GM19025 (cell line): ENCODE data around the gene CADPS.
A peak's percentile ranks its signal among the peaks of the same experiment; 100 is the strongest.

Experiments
- ATAC-seq: cut with Tn5 transposase; IDR thresholded peaks from one replicate; pipeline ENCODE4 v1.9.1; 2021; ENCODE audit warnings: mild to moderate bottlenecking, low read depth, moderate library complexity; ENCODE audit not compliant: unreplicated experiment

Gene CADPS

DNA sequence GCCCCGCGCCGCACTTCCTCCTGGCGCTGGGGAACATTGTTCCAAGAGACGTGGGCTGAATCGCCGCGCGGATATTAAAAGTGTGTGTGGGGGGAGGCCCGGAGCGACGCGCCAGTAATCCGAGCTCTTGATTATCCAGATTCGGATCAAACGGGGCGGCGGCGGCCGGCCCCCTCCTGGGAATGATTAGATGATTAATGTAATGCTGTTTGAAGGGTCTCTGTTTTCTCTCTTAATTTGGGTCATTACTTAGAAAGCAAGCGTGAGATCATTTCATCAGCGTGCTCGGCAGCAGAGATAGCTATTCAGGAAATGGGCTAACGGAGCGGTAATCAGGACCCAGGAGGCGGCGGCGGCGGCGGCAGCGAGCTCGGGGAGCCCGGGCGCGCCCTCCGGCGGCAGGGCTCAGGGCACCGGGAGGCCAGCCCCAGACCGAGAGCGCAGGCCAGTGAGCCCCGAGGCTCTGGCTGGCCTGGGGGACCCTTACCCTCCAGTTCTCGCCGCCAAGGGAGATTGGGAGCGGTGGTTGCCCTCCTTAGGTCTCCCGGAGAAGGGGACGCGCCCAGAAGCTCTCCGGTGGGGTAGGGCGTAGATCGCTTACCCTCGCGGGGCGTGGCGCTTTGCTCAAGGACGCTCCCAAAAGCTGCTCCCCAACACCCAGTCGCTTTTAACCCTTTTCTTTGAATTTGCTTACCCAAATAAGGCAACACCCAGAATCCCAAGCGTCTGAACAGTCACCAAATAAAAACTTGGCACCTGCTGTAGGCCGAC is 506.3 kb downstream of the CADPS start:
- no peak for ATAC-seq

DNA sequence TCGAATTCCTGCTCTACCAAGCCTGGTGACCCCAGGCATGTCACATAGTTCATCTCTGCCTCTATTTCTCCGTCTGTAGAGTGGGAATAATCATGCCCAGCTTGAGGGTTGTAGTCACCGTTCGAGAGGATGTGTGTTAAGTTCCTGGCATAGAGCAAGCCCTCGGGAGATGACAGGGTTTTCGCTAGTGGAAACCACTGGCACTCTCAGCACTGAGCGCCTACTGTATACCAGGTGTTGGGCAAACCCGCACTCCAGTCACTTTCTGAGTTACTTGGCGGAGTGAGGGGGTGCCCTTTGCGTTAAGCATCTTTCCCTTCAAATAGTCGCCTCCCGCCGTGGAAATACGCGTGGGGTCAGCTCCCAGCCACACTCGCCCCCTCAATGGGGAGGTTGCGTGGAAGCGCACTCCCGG is 506.9 kb downstream of the CADPS start:
- ATAC-seq, result no peak

DNA sequence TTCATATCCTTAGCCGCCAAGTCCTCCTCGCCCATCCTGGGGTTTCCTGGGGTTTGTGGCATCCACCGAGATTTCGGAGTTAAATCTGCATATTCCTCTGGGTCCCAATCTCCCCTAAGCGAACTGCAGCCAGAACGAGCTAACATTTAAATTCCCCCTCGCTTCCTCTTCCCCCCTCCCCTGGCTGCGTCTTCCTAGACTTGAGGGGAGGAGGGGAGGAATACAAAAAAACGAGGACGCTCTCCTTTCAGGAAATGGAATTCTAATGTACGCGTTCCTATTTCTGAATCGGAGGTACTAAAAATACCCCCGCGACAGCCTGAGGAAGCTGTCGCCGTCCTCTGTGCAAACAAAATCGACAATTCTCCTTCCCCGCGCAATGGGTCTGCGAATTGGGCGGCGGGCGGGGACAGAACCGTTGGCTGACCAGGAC is 507.4 kb downstream of the CADPS start:
- ATAC-seq, result no peak

DNA sequence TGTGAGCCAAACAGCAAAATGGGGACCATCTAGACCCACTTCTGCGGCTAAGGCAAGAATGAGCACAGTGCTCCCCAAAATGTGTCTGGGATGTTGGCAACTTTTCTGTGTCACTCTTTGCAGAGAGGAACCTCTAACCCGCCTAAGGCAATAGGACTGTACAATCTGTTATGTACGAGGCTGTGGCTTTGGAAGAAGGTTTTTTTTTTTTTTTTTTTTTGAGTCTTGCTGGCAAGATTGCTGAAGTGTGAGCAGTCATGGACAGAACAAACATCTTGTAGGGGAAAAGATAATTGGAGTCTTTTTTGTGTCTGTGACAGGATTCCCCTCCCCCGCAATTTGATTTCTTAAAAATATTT is 509.1 kb downstream of the CADPS start:
- ATAC-seq, result no peak

DNA sequence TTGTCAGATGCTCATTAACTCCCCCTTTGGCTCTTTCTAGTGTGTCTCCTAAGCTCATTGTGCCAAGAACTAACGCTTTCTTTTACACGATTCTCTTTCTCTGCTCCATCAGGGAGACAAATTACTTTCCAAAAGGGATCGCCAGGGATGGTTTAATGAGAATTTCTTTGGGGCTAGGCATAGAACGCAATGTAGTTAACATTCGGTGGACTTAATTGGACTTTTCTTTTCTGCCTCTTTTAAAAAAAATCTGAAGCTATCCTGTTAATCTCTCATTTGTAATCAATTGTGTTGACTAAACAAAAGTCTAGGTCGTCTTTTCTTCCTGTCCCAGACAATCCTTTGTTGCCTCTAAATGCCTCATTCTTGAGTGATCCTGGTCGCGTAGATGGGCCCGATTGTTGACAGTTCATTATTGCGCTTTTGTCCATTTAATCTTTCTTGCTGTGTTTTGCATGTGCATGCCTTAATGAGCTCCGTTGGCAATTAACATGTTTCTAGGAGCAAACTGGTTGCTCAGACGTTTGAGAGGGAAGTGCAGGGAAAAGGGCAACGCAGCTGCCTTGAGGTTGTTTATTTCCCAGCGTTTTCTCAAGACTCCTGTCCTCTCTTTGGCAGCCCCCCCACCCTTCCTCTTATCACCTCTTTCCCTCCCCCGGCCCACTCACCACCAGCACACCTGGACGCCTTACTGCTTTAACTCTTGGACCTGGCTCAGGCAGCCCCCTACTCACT is 509.7 kb downstream of the CADPS start:
- no peak for ATAC-seq

DNA sequence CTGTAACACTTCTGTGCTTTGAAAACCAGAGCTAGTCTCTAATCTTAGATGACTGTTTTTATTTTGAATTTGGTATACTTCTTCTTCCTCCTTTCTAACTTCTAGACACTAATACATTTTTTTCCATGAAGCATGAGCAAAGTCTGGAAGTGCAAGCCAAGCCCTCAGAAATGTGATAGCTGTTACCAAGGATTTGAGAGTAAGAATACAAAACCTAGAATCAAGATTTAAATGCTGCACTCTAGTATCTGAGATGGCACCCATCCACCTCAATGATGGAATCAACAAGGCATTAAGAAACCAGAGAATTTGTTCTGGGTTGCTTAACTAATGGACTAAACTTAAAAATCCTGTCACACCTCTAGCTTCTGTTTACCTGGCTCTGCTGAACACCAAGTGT is 511.0 kb downstream of the CADPS start:
- no peak for ATAC-seq

DNA sequence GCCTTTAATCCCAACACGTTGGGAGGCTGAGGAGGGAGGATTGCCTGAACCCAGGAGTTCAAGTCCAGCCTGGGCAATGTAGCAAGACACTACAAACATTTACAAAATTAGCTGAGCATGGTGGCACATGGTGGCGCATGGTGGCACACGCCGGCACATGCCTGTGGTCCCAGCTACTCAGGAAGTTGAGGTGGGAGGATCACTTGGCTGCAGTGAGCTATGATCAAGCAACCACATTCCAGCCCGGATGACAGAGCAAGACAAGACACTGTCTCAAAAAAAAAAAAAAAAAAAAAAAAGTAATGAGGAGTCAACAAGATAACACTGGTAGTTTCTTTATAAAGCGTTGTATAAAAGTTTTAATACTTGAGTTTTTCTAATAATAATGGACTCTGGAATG is 511.9 kb downstream of the CADPS start:
- no peak for ATAC-seq

DNA sequence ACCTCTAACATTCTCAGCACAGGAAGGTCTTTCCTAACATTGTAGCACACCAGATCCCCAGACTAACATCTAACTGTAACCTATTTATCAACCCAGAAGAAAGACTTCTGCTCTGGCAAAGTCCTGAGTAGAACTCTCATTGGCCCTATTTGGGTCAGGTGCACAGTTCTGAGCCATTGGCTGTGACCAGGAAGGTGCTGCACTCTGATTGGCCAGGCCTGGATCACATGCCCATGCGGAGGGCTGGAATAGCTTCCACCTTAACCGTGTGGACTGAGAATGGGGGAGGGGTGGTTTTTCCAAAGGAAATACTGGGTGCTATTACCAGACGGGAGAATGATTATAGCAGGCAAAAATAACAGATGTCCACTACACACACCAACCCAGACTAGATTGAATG is 513.4 kb downstream of the CADPS start:
- no peak for ATAC-seq

DNA sequence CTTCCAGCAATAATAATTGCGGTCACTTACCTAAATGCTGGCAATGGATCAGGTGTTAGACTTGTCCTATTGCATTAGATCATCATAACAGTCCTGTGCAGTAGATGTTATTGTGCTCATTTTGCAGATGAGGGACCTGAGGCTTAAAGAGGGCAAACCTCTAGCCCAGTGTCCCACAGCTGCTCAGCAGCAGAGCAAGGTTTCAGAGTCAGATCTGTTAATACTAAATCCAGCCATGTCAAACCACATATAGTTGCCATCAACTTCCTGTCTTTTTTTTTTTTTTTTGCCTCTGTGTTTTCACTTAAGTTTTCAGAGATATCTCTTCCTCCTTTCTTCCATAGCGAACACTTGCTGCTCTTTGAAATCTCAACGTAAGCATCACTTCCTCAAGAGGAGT is 514.0 kb downstream of the CADPS start:
- peak; percentile 91 for ATAC-seq

DNA sequence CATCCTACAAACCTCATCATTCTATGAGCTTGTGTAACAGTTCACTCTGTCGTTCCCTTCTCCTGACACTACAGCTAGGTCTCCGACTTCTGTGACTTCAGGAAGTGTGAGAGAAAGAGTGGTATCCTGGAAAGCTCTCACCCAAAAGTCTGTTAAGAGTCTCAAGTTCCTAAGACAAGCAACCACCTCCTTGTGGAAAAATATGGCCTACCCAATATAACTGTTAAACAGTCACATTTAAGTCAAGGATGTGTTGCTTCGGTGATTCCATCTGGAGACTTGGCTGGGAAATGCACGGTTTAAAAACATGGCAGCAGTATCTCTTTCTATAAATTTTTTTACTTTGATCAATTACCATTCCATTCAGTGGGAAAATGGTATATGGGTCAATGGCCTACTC is 515.7 kb downstream of the CADPS start:
- no peak for ATAC-seq

DNA sequence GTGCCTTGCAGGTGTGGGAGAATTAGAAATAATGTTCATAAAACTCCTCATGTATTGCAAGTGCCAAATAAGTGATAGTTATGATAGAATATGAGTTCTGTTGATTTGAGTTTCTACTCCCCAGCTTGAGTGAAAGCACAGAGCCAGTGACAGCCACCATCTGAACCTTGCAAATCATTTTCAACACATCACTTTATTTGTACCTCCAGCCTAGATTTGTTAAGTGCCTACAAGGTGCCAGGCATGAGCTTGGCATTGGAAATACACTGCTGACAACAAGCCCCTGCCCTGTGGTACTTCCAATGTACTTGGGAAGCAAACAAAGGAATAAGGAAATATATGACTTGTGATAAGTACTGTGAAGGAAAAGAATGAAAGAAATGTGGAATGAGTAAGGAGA is 518.9 kb downstream of the CADPS start:
- ATAC-seq, result no peak

DNA sequence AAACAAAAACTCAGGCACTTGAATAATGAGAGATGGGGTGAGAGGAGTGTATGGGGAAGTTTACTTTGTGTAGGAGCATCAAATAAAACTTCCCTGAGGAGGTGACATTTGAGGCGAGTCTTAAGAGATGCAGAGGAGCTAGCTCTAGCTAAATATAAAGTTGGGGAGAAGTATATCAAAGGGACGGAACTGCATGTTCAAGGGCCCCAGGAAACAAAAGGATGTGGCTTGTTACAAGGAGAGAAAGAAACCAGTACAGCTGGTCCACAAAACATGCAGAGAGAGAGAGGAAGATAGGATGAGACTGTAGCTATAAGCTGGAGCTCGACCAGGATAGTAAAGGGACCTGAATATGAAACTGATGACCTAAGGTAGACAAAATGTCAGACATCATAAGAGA is 519.5 kb downstream of the CADPS start:
- ATAC-seq, result no peak
